ENCODE results near the gene FOXK1.
"Not testable (repeated sequence)": the region's sequence is repeated elsewhere in the genome, so short reads cannot be mapped to it uniquely, and the experiment has no call there.

The FOXK1 gene

GRCh38 chr7:4797858-4798705 lies 116.0 kb downstream of the FOXK1 start:
- in situ Hi-C loops (cut with MboI; ENCODE audit: low sequenced_read_pairs), result no loop called here

- in situ Hi-C loops (cut with MboI; ENCODE audit: low sequenced_read_pairs), result no loop called here
Measured at GRCh38 chr7:4798706-4799235, 116.7 kb downstream of the FOXK1 start.

- in situ Hi-C loops (cut with MboI; ENCODE audit: low sequenced_read_pairs), result no loop called here
Measured at GRCh38 chr7:4799508-4800268, 117.6 kb downstream of the FOXK1 start.

GRCh38 chr7:4800487-4800886 lies 118.4 kb downstream of the FOXK1 start:
- in situ Hi-C loops (cut with MboI; ENCODE audit: low sequenced_read_pairs), result no loop called here

- in situ Hi-C loops (cut with MboI; ENCODE audit: low sequenced_read_pairs), result no loop called here
Measured at GRCh38 chr7:4800926-4801838, 119.1 kb downstream of the FOXK1 start.

- in situ Hi-C loops (cut with MboI; ENCODE audit: low sequenced_read_pairs), result no loop called here
Measured at GRCh38 chr7:4801839-4802231, 119.7 kb downstream of the FOXK1 start.

GRCh38 chr7:4802577-4802976 lies 120.5 kb downstream of the FOXK1 start:
- in situ Hi-C loops (cut with MboI; ENCODE audit: low sequenced_read_pairs), result not testable (repeated sequence)

GRCh38 chr7:4803397-4804241 lies 121.5 kb downstream of the FOXK1 start:
- in situ Hi-C loops (cut with MboI; ENCODE audit: low sequenced_read_pairs), result no loop called here

GRCh38 chr7:4805110-4805983 lies 123.3 kb downstream of the FOXK1 start:
- in situ Hi-C loops (cut with MboI; ENCODE audit: low sequenced_read_pairs), result no loop called here

- in situ Hi-C loops (cut with MboI; ENCODE audit: low sequenced_read_pairs), result no loop called here
Measured at GRCh38 chr7:4805984-4806300, 123.8 kb downstream of the FOXK1 start.

- in situ Hi-C loops (cut with MboI; ENCODE audit: low sequenced_read_pairs), result no loop called here
Measured at GRCh38 chr7:4806983-4807597, 125.0 kb downstream of the FOXK1 start.

GRCh38 chr7:4807598-4808016 lies 125.5 kb downstream of the FOXK1 start:
- in situ Hi-C loops (cut with MboI; ENCODE audit: low sequenced_read_pairs), result no loop called here

- in situ Hi-C loops (cut with MboI; ENCODE audit: low sequenced_read_pairs), result no loop called here
Measured at GRCh38 chr7:4808026-4808425, 125.9 kb downstream of the FOXK1 start.

GRCh38 chr7:4808565-4808964 lies 126.5 kb downstream of the FOXK1 start:
- in situ Hi-C loops (cut with MboI; ENCODE audit: low sequenced_read_pairs), result no loop called here

GRCh38 chr7:4809091-4809591 lies 127.0 kb downstream of the FOXK1 start:
- in situ Hi-C loops (cut with MboI; ENCODE audit: low sequenced_read_pairs), result no loop called here

- in situ Hi-C loops (cut with MboI; ENCODE audit: low sequenced_read_pairs), result no loop called here
Measured at GRCh38 chr7:4809666-4810065, 127.6 kb downstream of the FOXK1 start.

- in situ Hi-C loops (cut with MboI; ENCODE audit: low sequenced_read_pairs), result no loop called here
Measured at GRCh38 chr7:4814433-4814832, 132.3 kb downstream of the FOXK1 start.

- in situ Hi-C loops (cut with MboI; ENCODE audit: low sequenced_read_pairs), result no loop called here
Measured at GRCh38 chr7:4815121-4815520, 133.0 kb downstream of the FOXK1 start.
